HG03521 (cell line): Measurements from ENCODE around the gene WDR70.
"Not testable (repeated sequence)": the region's sequence is repeated elsewhere in the genome, so short reads cannot be mapped to it uniquely, and the experiment has no call there.

Experiments
- ATAC-seq: cut with Tn5 transposase; IDR thresholded peaks from one replicate; pipeline ENCODE4 v1.9.1; 2021; ENCODE audit warnings: mild to moderate bottlenecking, moderate library complexity; ENCODE audit not compliant: unreplicated experiment

WDR70 gene

DNA sequence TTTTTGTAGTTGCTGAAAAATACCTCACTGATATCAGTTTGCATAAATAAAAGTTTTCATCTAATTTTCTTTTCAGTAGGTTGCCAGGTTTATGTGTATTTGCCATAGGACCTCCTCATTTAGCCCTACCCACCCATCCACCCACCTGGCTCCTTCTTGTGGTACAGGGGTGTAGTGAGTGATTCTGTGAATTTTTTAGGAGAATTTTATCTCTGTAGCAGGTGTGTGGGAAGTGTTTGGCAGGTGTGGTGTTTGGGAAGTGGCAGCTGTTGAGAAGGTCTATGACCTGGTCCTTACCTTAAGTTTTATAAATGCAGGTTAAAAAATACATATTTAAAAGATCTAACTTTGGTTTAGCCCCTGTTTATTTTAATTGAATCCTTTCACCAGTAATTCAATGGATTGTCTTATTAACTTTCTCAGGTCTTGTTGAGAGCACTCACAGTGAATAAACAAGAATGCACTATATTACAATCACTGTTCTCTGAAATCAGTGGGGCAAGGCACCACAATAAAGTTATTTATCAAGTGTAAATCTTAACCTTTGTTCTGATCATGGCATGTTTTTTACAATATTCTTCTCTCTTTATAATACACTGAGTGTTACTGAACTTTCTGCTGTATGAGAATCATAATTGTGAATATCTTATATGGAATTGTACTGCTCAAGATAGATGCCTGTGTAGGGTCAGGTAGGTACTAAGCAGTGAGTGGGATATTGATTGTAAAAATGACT is 189.1 kb downstream of the WDR70 start:
- no peak for ATAC-seq

DNA sequence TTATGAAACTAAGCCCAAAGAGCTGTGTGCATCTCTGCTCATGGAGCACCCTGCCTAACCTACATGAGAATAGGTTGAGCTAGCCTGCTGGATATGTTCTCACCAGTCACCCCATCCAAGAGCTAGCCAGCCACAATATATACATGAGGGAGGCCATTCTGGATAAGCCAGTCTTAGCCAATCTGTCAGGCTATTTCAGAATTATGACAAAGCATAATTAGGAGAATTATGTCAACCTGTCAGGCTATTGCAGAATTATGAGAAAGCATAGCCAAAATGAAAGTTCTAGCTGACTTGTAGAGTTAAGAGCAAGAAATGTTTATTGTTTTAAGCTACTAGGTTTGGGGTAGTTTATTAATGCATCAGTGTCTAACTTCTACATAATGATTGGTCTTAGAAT is 189.8 kb downstream of the WDR70 start:
- no peak for ATAC-seq

DNA sequence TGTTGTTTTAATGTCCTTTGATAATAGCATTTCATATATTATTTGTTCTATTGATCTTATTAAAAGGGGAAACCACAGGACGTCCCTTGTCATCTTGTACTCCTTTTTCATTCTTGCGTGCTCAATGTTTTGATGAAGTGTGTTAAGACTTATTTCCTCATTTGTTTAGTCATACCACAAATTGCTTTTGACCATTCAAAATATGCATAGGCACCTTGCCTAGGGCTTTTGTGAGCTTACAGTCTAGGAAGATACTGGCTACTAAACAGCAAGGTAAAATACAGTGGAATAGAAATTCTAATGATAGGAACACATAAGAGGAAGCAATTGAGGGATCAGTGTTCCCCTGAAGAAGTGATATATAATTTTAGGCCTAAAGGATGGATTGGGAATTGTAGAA is 190.3 kb downstream of the WDR70 start:
- ATAC-seq = no peak

DNA sequence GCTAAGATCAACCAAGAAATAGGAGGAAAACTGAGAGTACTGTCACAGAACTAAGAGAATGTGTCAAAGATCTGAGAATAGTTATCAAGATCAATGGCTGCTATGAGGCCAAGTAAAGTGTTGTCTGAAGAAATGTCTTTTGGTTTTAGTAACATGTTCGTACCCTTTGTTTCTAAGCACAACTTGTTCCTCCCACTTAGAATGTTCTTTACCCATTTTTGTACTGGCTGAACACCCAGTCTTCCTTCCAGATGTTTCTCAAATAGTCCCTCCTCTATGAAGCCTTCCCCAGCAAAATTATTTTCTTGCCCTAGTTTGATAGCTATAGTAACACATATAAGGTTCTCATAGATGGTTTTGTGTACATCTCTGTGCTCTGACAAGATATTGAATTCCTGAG is 191.5 kb downstream of the WDR70 start:
- no peak for ATAC-seq

DNA sequence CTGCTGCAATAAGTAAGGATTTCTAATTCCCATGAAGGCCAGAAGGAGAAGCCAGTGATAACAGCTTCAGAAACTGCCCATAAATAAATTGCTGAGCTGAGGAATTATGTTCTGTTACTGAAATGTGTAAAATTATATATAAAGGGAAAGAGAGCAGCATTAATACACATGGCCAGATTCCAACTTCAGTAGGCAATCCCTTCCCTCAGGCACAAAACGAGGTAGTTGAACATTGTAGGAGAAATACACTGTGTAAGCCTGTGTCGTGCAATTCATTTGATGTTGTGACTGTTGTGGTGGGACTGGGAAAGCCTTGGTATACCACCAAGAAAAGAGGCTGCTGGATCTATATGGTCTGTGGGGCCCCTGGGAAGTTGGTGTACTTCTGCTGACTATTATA is 192.9 kb downstream of the WDR70 start:
- ATAC-seq = no peak

DNA sequence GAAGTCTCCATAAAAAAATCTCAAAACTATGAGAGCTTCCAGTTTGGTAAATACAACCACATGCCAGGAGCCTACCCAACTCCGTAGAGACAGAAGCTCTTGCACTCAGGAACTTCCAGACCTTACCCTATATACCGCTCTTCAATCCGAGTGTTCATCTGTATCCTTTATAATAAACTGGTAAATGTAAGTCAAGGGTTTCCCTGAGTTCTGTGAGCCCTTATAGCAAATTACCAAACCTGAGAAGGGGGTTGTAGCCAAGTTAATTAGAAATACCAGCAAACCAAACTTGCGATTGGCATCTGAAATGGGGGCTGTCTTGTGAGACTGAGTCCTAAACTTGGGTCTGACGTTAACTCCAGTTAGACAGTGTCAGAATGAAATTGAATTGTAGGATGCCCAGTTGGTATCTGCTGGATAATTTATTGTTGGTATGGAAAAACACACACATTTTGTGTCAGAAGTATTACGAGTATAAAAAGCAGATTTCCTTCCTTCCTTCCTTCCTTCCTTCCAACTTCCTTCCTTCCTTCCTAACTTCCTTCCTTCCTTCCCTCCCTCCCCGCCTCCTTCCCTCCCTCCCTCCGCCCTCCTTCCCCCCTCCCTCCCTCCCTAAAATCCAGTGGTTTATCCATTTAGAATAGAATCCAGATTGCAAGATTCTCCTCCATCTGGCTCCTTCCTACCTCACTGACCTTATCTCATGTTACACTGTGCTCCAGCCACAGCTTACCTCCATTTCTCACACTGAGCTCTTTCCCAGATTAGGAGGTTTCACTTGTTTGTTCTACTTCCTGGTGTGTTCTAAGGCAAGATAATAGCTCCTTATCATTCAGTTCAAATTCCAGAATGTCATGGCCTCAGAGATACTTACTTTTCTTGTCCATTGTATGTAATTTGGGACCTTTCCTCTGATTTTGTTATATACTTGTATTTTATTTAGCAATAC is 196.7 kb downstream of the WDR70 start:
- ATAC-seq = no peak

DNA sequence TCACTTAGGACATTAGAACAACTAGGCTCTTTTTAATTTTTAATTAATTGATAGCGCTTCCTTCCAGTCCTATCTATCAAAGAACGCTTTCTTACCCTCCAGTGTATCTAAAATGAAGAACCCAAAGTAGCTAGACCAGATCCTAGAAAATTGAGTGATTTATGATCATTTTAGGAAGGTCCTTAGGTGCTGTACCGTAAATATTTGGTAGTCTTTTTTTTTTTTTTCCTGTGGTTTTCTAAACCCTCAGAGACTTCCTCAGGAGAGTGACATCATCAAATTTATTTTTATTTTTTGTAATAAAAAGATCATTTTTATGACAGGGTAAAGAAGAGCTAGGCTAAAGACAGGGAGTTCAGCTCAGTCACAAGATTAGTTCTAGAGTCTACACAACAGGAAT is 197.4 kb downstream of the WDR70 start:
- ATAC-seq = no peak

DNA sequence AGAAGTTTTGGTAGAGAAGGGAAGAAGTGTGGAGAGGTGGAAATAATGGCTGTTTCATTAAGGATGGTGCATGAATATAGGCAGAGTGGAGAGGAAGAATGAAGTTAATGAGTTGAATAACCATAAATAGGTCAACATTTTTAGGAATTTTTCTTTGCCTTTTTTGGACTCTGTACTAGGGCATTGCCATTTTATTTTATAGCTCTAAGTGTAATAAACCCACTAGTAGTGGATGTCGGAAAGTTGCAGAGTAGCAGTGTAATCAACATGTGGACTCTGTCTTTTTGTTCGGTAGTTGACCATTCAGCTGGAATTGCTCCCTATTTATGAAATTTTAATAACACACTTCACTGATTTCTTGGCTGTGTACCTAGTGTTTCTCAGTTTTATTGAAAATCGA is 199.1 kb downstream of the WDR70 start:
- ATAC-seq = no peak

DNA sequence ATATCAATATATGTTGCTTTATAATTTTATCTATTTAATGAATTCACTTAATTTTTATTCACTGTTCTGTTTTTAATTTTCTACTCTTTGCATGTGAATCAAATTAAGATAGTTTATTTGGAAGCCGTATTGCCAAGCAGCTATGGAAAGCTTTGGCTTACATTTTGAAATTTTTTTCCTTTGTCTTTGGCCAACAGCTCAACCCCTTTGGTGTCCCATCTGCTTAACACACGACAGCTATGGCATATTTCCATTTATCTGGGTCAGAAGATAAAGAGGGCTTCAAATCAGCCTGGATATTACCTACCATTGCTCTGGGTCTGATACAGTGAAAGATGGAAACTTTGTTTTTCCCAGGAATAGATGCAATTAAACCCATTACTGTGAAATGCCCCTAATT is 201.0 kb downstream of the WDR70 start:
- no peak for ATAC-seq

DNA sequence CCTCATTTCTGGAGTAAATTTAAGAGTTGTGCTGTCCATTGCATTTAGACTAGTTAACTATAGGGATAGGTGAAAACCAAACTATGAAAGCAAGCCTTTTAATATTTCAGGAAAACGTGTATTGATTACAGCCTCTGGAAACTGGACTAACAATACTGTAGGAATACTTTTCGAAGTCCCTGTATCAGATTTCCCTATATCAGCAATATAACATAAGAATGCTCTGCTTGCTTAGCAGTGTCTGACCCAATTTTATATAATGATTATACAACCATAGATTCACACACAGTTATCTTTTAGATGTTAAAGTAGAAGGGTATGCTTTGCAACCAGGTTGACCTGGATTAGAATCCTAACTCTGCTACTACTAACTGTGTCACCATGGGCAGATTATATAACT is 203.1 kb downstream of the WDR70 start:
- no peak for ATAC-seq

DNA sequence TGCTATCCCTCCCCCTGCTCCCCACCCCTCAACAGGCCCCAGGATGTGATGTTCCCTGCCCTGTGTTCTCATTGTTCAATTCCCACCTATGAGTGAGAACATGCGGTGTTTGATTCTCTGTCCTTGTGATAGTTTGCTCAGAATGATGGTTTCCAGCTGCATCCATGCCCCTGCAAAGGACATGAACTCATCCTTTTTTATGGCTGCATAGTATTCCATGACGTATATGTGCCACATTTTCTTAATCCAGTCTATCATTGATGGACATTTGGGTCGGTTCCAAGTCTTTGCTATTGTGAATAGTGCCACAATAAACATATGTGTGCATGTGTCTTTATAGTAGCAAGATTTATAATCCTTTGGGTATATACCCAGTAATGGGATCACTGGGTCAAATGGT is 214.2 kb downstream of the WDR70 start:
- not testable (repeated sequence) for ATAC-seq

DNA sequence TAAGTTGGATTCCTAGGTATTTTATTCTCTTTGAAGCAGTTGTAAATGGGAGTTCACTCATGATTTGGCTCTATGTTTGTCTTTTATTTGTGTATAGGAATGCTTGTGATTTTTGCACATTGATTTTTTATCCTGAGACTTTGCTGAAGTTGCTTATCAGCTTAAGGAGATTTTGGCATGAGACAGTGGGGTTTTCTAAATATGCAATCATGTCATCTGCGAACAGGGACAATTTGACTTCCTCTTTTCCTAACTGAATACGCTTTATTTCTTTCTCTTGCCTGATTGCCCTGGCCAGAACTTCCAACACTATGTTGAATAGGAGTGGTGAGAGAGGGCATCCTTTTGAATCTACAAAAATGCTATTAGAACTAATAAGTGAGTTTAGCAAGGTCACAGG is 215.7 kb downstream of the WDR70 start:
- ATAC-seq = not testable (repeated sequence)

DNA sequence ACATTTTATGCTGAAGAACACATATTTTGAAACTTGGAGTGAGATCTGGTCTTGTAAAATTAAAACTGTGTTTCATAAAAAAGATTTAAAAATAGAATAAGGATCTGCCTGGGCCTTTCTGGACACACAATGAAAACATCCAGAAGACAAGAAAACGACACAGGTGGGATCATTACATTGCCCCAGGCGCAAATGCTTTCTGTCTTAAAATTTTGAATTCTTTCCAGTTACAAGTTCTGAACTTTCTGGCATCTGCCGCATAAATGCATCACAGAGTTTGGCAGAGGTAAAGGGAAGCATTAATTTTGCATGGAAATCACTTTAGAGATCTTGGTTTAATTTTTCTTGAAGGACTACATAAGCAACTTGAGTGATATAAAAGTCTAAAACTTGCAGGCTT is 219.6 kb downstream of the WDR70 start:
- ATAC-seq = no peak

DNA sequence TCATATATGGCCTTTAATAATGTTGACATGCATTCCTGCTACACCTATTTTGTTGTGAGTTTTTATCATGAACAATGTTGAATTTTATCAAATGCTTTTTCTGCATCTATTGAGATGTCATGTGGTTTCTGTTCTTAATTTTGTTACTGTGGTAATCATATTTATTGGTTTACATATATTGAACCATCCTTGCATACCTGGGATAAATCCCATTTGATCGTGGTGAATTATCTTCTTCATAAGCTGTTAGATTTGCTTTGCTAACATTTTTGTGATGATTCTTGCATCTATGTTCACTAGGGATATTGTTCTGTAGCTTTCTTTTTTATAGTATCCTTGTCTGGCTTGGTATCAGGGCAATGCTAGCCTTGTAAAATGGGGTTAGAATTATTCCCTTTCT is 222.0 kb downstream of the WDR70 start:
- ATAC-seq = no peak

DNA sequence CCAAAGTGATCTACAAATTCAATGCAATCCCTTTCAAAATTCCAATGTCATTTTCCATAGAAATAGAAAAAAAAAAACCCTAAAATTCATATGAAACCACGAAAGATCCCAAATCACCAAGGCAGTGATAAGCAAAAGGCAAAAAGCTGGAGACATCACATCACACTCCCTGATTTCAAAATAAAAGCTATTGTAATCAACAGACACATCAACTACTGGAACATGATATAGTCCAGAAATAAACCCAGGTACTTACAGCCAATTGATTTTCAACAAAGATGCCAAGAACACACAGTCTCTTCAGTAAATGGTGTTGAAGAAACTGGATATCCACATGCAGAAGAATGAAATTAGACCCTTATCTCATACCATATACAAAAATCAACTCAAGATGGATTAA is 224.0 kb downstream of the WDR70 start:
- ATAC-seq = no peak

DNA sequence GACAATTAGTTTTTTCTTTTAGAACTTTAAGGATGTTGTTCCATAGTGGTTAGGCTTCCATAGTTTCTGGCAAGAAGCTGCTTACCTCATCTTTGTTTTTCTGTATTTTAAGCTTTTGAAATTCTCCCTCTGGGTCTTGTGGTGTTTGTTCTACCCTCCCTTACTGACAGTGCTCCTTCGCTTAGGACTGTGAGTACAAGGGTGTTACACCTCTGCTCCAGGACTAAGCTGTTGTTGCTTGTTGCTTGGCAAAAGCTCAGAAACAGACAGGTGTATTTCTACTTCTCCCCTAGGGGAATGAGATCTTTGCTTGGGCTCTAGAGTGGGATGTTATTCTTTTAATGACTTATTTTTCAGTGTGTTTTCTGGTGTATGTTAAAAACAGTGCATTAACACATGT is 225.2 kb downstream of the WDR70 start:
- ATAC-seq = no peak

DNA sequence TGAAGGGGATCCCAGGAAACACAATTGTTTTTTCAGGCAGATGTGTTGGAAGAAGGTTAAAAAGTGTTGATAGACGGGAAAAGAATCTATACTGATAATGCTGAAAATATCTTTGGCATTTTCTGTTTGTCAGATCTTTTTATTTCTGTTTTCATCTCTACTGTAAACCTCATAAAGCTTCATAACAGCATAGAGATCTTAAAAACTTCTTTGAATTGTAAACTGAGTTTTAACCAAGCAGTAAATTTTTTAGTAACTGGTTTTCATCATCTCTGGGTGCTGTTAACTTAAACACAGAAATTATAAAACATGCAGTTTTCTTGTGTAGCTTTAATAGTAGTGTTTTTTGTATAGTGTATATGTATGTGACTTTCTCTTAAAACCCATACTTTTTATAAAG is 227.0 kb downstream of the WDR70 start:
- no peak for ATAC-seq

DNA sequence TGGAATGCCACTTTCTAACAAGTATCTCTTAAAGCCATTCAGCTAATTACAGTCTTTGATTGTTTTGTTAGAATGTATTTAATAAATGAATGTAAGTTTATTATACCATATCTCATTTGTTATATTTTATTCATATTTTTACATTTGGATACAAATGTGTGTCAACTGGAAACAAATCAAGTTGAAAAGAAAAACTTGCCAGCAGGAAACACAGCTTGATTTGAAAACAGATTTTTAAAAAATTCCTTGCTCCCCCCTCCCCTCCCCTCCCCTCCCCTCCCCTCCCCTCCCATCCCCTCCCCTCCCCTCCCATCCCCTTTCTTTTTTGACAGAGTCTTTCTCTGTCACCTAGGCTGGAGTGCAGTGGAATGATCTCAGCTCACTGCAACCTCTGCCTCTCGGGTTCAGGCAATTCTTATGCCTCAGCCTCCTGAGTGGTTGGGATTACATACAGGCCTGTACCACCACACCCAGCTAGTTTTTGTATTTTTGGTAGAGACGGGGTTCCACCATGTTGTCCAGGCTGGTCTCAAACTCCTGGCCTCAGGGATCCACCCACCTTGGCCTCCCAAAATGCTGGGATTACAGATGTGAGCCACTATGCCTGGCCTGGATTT is 227.6 kb downstream of the WDR70 start:
- no peak for ATAC-seq

DNA sequence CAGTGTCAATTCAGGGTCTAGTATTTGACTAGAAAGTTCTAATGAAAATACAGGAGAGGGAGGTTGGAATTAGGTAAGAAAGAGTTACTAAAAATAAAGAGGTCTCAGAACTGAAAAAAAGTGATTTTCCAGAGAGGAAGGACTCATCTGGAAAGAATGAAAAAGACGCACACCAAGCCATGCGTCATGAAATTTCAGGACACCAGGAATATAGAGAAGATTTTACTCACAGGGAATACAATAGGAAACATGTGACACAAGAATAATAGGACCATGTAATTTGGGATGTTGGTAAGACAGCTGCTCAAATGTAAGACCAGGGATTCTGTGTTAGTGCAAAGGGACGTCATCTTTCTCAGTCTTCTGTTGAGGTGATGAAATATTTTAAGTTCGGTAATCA is 236.1 kb downstream of the WDR70 start:
- no peak for ATAC-seq

DNA sequence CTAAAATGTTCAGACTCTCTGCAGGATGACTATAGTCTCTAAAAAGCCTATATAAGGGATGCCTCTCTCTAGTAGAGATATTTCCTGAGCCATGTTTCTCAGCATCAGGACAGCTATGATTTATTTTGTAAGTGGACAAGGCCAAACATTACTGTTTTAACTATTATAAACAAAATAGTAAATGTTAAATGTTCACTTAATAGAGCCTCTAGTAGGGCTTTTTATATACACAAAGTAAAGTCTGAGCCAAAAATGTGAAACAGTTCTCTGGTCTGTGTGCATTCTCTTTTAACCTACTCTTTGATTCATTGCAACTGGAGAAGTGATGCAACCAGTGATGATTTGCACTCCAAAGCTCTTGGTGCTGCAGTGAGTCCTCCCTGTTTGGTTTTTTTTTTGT is 240.2 kb downstream of the WDR70 start:
- ATAC-seq = no peak

DNA sequence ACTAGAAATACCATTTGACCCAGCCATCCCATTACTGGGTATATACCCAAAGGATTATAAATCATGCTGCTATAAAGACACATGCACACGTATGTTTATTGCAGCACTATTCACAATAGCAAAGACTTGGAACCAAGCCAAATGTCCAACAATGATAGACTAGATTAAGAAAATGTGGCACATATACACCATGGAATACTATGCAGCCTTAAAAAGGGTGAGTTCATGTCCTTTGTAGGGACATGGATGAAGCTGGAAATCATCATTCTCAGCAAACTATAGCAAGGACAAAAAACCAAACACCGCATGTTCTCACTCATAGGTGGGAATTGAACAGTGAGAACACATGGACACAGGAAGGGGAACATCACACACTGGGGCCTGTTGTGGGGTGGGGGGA is 243.2 kb downstream of the WDR70 start:
- ATAC-seq = not testable (repeated sequence)

DNA sequence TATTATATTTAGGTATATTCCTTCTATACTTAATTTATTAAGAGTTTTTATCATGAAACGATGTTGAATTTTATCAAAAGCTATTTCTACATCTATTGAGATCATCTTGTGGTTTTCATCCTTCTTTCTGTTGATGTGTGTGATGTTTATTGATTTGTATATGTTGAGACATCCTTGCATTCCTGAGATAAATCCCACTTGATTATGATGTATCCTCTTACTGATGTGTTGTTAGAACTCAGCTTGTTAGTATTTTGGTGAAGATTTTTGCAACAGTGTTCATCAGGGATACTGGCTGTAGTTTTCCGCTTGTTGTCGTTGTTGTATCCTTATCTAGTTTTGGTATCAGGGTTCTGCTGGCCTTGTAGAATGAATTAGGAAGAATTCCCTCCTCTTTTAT is 247.1 kb downstream of the WDR70 start:
- no peak for ATAC-seq
